IMR-90 (cell line): Measurements from ENCODE around the gene CHN2.

Experiments used
- BHLHE40 ChIP-seq: fragments of 150-350 bp; IDR thresholded peaks from 2 replicates; pipeline ENCODE4 v1.6.1; 2016; ENCODE audit warnings: mild to moderate bottlenecking, low read depth, low read length
- CEBPB ChIP-seq: IDR thresholded peaks from 2 replicates; pipeline ENCODE4 v1.6.1; 2012; ENCODE audit warnings: low read depth, low read length, improper control_type of control experiment
- CHD1 ChIP-seq: IDR thresholded peaks from 2 replicates; pipeline ENCODE4 v1.6.1; 2012; ENCODE audit warnings: low read depth, low read length, improper control_type of control experiment
- CTCF ChIP-seq: conservative IDR thresholded peaks from 2 replicates; pipeline ENCODE4 v1.5.1; 2012; ENCODE audit warnings: mild to moderate bottlenecking, low read depth, low read length, improper control_type of control experiment
- ELK1 ChIP-seq: fragments of 150-350 bp; IDR thresholded peaks from 2 replicates; pipeline ENCODE4 v1.6.1; 2016; ENCODE audit warnings: low read depth, mild to moderate bottlenecking, low read length, moderate library complexity, borderline replicate concordance
- MAFK ChIP-seq: IDR thresholded peaks from 2 replicates; pipeline ENCODE4 v1.6.1; 2012; ENCODE audit warnings: low read depth, low read length, improper control_type of control experiment
- MAZ ChIP-seq: IDR thresholded peaks from 2 replicates; pipeline ENCODE4 v1.6.1; 2012; ENCODE audit warnings: low read depth, mild to moderate bottlenecking, low read length, improper control_type of control experiment, moderate library complexity, borderline replicate concordance
- MXI1 ChIP-seq: IDR thresholded peaks from 2 replicates; pipeline ENCODE4 v1.6.1; 2012; ENCODE audit warnings: low read depth, mild to moderate bottlenecking, low read length, moderate library complexity, borderline replicate concordance
- POLR2A ChIP-seq: IDR thresholded peaks from 2 replicates; pipeline ENCODE4 v1.6.1; 2012; ENCODE audit warnings: mild to moderate bottlenecking, low read depth, low read length
- RAD21 ChIP-seq: IDR thresholded peaks from 2 replicates; pipeline ENCODE4 v1.6.1; 2012; ENCODE audit warnings: low read length, improper control_type of control experiment
- RCOR1 ChIP-seq: IDR thresholded peaks from 2 replicates; pipeline ENCODE4 v1.6.1; 2012; ENCODE audit warnings: mild to moderate bottlenecking, low read length, improper control_type of control experiment; ENCODE audit not compliant: insufficient replicate concordance
- RFX5 ChIP-seq: IDR thresholded peaks from 2 replicates; pipeline ENCODE4 v1.8.0; 2012; ENCODE audit warnings: low read depth, mild to moderate bottlenecking, low read length, moderate library complexity
- USF2 ChIP-seq: fragments of 150-350 bp; IDR thresholded peaks from 2 replicates; pipeline ENCODE4 v1.6.1; 2017; ENCODE audit warnings: mild to moderate bottlenecking, antibody characterized with exemption, low read length, low read depth

- TF ChIP-seq CTCF (no peak), RCOR1 (no peak), CHD1 (no peak), POLR2A (no peak), MAFK (no peak), BHLHE40 (no peak), ELK1 (no peak), RAD21 (no peak), CEBPB (no peak), MAZ (no peak), USF2 (no peak), RFX5 (no peak), MXI1 (no peak)
Measured at GRCh38 chr7:29274146-29275017, 79.8 kb downstream of the CHN2 start.
